ENCODE measurements around the gene MRPL33. TPM values are rescaled to one million over a fixed set of nuclear protein-coding genes. Genes with fewer than 3 reads are reported as not detected.
"Not testable (repeated sequence)": the region's sequence is repeated elsewhere in the genome, so short reads cannot be mapped to it uniquely, and the experiment has no call there.

The MRPL33 gene
- total and polyA plus RNA-seq, 2 donors = 102 to 179 TPM

DNA sequence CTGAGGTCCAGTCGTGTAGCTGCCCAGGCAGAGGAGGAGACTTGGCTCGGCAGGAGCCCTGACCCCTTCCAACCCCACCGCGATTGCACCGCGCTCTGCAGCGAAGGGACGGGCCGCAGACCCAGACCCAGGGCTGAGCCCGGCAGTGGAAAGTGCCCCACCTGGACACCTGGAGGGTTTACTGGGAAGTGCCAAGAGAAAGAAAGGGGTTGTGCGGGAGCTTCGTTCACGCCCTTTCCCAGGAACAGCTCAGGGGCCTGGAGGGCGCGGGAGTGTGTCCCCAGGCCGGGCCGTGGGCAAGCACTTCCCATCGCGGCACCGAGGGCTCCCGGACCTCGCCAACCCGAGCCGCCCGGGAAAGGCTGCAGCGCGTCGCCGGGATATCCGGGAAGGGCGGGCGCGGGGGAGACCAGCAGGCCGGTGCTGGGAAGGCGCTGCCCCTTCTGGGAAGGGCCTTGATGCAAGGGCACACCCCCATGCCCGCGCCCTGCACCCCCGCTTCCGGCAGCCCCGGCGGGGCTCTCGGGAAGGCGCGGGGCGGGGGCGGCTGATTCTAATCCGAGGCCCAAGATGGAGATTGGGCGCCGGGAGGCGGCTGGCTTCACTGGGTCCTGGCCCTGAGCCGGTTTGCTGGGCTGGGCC is 36.1 kb upstream of the MRPL33 start:
- Histone ChIP-seq H3K4me3 (ENCODE audit: low read depth, low read length) (peak overlapping the region; percentile 43), H3K27ac (ENCODE audit: low read depth) (peak overlapping the region; percentile 35), H3K36me3 (ENCODE audit: insufficient read depth) (no peaks in the 10 kb centered on the region), H3K4me1 (ENCODE audit: insufficient read depth) (no peaks in the 10 kb centered on the region)
- WGBS = 3% methylated on average over 51 of the region's 51 CpGs
- DNase-seq (ENCODE audit: extremely low spot score) = no peak

DNA sequence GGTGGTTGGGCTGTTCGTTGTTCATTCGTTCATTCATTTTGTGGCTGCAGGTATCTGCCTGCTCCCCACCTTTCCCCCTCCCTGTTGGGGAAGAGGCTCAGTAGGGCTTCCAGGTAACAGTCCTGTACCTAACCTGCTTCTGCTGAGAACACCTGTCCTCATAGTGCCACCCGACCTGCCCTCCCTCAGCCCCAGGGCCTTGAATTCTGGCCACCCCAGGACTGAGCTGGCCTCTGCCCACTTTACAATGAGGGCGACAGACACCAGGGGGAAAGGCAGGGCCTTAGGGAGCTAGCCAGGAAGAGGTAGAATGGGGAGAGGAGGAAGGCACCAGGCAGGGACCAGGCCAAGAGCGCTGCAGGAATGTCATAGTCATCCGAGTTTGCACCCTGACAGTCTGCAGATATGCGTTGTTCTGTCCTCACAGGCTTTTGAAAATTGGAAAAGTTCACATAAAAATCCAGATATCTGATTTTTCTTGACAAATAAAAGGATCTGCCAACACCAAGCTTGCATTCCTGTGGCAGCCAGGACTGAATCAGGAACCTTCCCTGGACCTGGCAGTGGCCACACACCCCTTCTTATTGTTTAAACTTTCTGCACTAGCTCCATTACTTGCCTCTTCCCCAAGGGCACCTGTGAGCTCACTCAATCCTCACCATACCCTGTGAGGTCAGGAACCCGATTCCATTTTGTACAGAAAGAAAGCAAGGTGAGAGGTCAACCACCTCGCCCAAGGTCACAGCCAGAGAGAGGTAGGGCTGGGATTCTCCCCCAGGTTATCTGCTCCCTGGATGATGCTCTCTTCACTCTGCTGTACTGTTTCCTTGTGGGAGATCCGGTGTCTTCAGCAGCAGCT is 35.3 kb upstream of the MRPL33 start:
- H3K4me1 ChIP-seq (ENCODE audit: insufficient read depth) = no peaks in the 10 kb centered on the region
- no peak overlapping the region for H3K27ac ChIP-seq (ENCODE audit: low read depth)
- DNase-seq (ENCODE audit: extremely low spot score) = no peak
- no peaks in the 10 kb centered on the region for H3K36me3 ChIP-seq (ENCODE audit: insufficient read depth)
- 86% methylated on average over 10 of the region's 10 CpGs for WGBS
- no peak overlapping the region for H3K4me3 ChIP-seq (ENCODE audit: low read depth, low read length)

DNA sequence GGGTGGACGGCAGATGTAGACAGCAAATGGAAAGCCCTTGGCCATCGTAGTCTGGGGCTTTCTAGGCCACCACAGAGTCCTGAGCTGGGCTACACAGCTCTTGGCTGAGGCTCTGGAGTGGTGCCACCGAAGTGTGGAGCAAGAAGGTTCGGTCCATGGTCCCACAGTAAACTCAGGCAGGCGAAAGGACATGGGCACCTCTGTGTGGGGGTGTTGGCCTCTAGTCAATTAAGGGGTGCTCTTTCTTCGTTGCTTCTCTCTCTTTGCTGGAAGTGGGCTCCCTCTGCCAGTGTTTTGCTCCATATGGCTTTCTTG is 34.7 kb upstream of the MRPL33 start:
- Histone ChIP-seq H3K4me3 (ENCODE audit: low read depth, low read length) (no peak overlapping the region), H3K27ac (ENCODE audit: low read depth) (no peak overlapping the region), H3K4me1 (ENCODE audit: insufficient read depth) (no peaks in the 10 kb centered on the region), H3K36me3 (ENCODE audit: insufficient read depth) (no peaks in the 10 kb centered on the region)
- WGBS = 97% methylated on average over 6 of the region's 6 CpGs
- DNase-seq (ENCODE audit: extremely low spot score) = no peak

GRCh38 chr2:27737676-27738348 is 33.7 kb upstream of the MRPL33 start:
- no peak for DNase-seq (ENCODE audit: extremely low spot score)
- Histone ChIP-seq H3K27ac (ENCODE audit: low read depth) (no peak overlapping the region), H3K36me3 (ENCODE audit: insufficient read depth) (no peaks in the 10 kb centered on the region), H3K4me3 (ENCODE audit: low read depth, low read length) (no peak overlapping the region), H3K4me1 (ENCODE audit: insufficient read depth) (no peaks in the 10 kb centered on the region)
- 69% methylated on average over 7 of the region's 7 CpGs for WGBS

- no peak for DNase-seq (ENCODE audit: extremely low spot score)
- Histone ChIP-seq H3K36me3 (ENCODE audit: insufficient read depth) (no peaks in the 10 kb centered on the region), H3K27ac (ENCODE audit: low read depth) (no peak overlapping the region), H3K4me1 (ENCODE audit: insufficient read depth) (no peaks in the 10 kb centered on the region), H3K4me3 (ENCODE audit: low read depth, low read length) (no peak overlapping the region)
- 90% methylated on average over 13 of the region's 13 CpGs for WGBS
Measured at GRCh38 chr2:27738349-27739057, 33.0 kb upstream of the MRPL33 start.

- 97% methylated on average over 4 of the region's 4 CpGs for WGBS
- no peak overlapping the region for H3K27ac ChIP-seq (ENCODE audit: low read depth)
- no peak for DNase-seq (ENCODE audit: extremely low spot score)
- H3K4me3 ChIP-seq (ENCODE audit: low read depth, low read length) = no peak overlapping the region
- no peaks in the 10 kb centered on the region for H3K4me1 ChIP-seq (ENCODE audit: insufficient read depth)
- no peaks in the 10 kb centered on the region for H3K36me3 ChIP-seq (ENCODE audit: insufficient read depth)
Measured at GRCh38 chr2:27739058-27739373, 32.5 kb upstream of the MRPL33 start.

DNA sequence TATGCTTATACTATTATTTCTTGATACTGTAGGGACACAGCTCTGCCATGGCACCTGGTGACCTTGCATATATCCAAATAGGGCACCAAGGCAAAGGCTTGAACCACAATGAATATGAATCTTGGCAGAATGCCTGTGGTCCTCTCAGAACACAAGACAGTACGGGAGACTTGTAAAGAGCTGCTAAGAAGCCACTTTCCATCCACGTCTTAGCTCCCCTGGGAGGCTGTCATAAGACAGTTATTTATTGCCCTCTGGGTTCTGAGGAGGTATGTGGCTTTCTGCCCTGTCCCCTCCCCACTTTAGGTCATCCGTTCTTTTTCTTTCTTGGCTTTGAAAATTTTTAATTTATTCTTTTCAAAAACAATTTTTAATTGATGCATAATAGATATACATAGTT is 29.8 kb upstream of the MRPL33 start:
- no peak overlapping the region for H3K27ac ChIP-seq (ENCODE audit: low read depth)
- WGBS = 55% methylated on average over 3 of the region's 3 CpGs
- no peak for DNase-seq (ENCODE audit: extremely low spot score)
- no peaks in the 10 kb centered on the region for H3K36me3 ChIP-seq (ENCODE audit: insufficient read depth)
- H3K4me3 ChIP-seq (ENCODE audit: low read depth, low read length) = no peak overlapping the region
- no peaks in the 10 kb centered on the region for H3K4me1 ChIP-seq (ENCODE audit: insufficient read depth)

- DNase-seq (ENCODE audit: extremely low spot score) = no peak
- no peaks in the 10 kb centered on the region for H3K4me1 ChIP-seq (ENCODE audit: insufficient read depth)
- no peak overlapping the region for H3K4me3 ChIP-seq (ENCODE audit: low read depth, low read length)
- no peak overlapping the region for H3K27ac ChIP-seq (ENCODE audit: low read depth)
- no peaks in the 10 kb centered on the region for H3K36me3 ChIP-seq (ENCODE audit: insufficient read depth)
- 95% methylated on average over 9 of the region's 9 CpGs for WGBS
Measured at GRCh38 chr2:27742571-27742970, 28.9 kb upstream of the MRPL33 start.

GRCh38 chr2:27745494-27745893 is 26.0 kb upstream of the MRPL33 start:
- H3K27ac ChIP-seq (ENCODE audit: low read depth); H3K36me3 ChIP-seq (ENCODE audit: insufficient read depth); DNase-seq (ENCODE audit: extremely low spot score); H3K4me1 ChIP-seq (ENCODE audit: insufficient read depth); H3K4me3 ChIP-seq (ENCODE audit: low read depth, low read length): not testable (repeated sequence)

DNA sequence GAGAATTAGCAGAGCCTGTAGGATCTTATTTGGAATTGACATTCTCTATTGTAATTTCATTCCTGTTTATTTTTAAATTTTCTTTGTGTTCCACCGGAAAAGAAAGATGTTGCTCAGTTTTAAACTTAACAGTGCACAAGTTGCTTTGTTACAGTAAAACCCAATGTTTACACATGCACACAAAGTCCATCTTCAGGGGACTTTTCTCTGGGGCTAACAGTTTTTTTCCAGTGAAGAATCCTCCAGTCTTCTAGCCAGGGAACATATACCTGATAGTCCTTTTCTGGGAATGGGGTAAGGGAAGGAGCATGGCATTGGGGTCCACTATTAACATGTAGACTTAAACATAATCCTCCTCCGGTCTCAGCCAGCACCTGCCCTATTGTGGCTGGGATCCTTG is 25.2 kb upstream of the MRPL33 start:
- no peak overlapping the region for H3K4me3 ChIP-seq (ENCODE audit: low read depth, low read length)
- no peak overlapping the region for H3K27ac ChIP-seq (ENCODE audit: low read depth)
- no peaks in the 10 kb centered on the region for H3K4me1 ChIP-seq (ENCODE audit: insufficient read depth)
- WGBS = 87% methylated on average over 2 of the region's 2 CpGs
- no peaks in the 10 kb centered on the region for H3K36me3 ChIP-seq (ENCODE audit: insufficient read depth)
- no peak for DNase-seq (ENCODE audit: extremely low spot score)

DNA sequence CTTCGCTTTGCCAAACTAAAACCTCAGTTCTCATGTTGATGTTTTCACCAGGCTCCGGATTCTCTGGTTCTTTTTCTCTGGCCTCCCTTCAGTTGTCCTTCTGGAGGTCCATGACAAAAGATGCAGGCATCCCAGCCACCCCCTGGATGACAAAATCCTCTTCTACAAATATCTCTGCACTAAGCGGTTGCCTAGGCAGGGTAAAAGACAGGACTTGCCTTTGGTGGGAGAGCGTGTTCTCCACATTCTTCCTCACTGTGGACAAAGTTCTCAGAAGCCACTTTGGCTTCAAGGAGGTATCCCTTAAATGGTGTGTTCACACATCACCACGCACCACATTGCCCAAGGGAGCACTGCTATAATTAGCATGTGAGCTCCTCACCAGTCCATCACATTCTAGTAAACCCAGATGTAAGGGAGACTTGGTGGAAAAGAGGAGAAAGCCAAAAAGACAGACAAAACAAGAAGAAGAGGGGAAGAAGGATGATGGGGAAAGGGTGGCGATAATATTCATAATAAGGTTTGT is 23.6 kb upstream of the MRPL33 start:
- no peaks in the 10 kb centered on the region for H3K36me3 ChIP-seq (ENCODE audit: insufficient read depth)
- no peaks in the 10 kb centered on the region for H3K4me1 ChIP-seq (ENCODE audit: insufficient read depth)
- no peak overlapping the region for H3K4me3 ChIP-seq (ENCODE audit: low read depth, low read length)
- 74% methylated on average over 6 of the region's 6 CpGs for WGBS
- DNase-seq (ENCODE audit: extremely low spot score) = no peak
- H3K27ac ChIP-seq (ENCODE audit: low read depth) = no peak overlapping the region

- not testable (repeated sequence) for DNase-seq (ENCODE audit: extremely low spot score); H3K4me3 ChIP-seq (ENCODE audit: low read depth, low read length); H3K27ac ChIP-seq (ENCODE audit: low read depth); H3K4me1 ChIP-seq (ENCODE audit: insufficient read depth); H3K36me3 ChIP-seq (ENCODE audit: insufficient read depth)
- 88% methylated on average over 2 of the region's 2 CpGs for WGBS
Measured at GRCh38 chr2:27748803-27749554, 22.5 kb upstream of the MRPL33 start.

DNA sequence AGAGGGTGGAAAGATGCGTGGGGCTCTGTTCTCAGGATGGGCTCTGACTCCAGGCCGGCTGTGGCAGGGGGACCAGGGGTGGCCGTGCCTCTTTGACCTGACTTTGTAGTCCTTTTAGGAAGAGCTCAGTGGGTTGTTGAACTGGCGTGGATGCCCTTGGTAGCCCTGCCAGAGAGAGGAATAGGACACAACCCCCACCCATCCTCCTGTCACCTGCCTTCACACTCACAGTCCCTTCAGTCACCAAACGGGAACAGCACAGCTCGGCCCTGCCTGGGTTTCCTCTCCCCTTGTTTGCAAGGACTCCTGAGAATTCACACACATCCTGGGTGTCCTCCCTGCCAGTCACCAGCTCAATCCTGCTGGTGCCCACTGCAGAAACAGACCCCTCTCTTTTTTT is 20.1 kb upstream of the MRPL33 start:
- Histone ChIP-seq H3K27ac (ENCODE audit: low read depth) (no peak overlapping the region), H3K36me3 (ENCODE audit: insufficient read depth) (no peaks in the 10 kb centered on the region), H3K4me1 (ENCODE audit: insufficient read depth) (no peaks in the 10 kb centered on the region), H3K4me3 (ENCODE audit: low read depth, low read length) (no peak overlapping the region)
- WGBS = 87% methylated on average over 6 of the region's 6 CpGs
- no peak for DNase-seq (ENCODE audit: extremely low spot score)

All from urinary bladder (tissue), 4 donors.